IPS-20b (cell line): ENCODE data around the gene ADORA1.

ENCODE experiments used
- H3K27ac ChIP-seq: one replicate; pipeline ENCODE4 v1.5.1; 2013; ENCODE audit warnings: low read length
- H3K27me3 ChIP-seq: 2 replicates; pipeline ENCODE4 v1.6.1; 2013; ENCODE audit warnings: mild to moderate bottlenecking, low read length, inconsistent platforms; ENCODE audit not compliant: insufficient read depth
- H3K36me3 ChIP-seq: 2 replicates; pipeline ENCODE4 v1.6.1; 2013; ENCODE audit warnings: low read depth, mild to moderate bottlenecking, inconsistent platforms, low read length, moderate library complexity; ENCODE audit not compliant: insufficient read depth
- H3K4me1 ChIP-seq: 2 replicates; pipeline ENCODE4 v1.6.1; 2013; ENCODE audit warnings: mild to moderate bottlenecking, control low read depth, inconsistent platforms, low read length, moderate library complexity; ENCODE audit not compliant: insufficient read depth
- H3K4me3 ChIP-seq: 2 replicates; pipeline ENCODE4 v1.5.1; 2013; ENCODE audit warnings: mild to moderate bottlenecking, low read length, inconsistent platforms
- H3K9ac ChIP-seq: 2 replicates; pipeline ENCODE4 v1.6.1; 2013; ENCODE audit warnings: low read depth, mild to moderate bottlenecking, inconsistent platforms, low read length, moderate library complexity
- H3K9me3 ChIP-seq: 2 replicates; pipeline ENCODE4 v1.6.1; 2013; ENCODE audit warnings: mild to moderate bottlenecking, low read depth, low read length, inconsistent platforms; ENCODE audit not compliant: insufficient read depth

Gene ADORA1

DNA sequence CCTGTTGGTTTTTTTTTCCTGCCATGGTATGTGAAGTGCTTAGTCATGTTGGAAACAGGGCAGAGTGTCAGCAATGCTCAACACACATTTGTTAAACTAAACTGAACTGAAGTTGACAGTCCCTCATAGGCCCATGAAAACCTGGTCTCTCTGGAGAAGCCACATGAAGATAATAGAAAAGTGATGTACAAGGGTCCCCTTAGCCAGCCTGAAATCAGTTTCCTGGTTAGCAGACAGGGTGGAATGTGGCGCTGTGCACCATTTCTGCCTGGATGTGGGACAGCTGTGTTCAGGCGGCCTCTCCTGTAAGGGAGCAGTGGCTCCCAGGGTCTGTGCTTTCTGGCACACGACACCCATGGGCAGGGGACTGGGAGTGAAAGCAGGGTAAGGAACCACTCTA lies 68.8 kb downstream of the ADORA1 start:
- no peaks in the 10 kb centered on the region for H3K9me3 ChIP-seq
- H3K9ac ChIP-seq = no peak overlapping the region
- no peaks in the 10 kb centered on the region for H3K27me3 ChIP-seq
- H3K4me1 ChIP-seq = no peaks in the 10 kb centered on the region
- H3K36me3 ChIP-seq = no peaks in the 10 kb centered on the region
- H3K27ac ChIP-seq = no peak overlapping the region
- H3K4me3 ChIP-seq = no peak overlapping the region

DNA sequence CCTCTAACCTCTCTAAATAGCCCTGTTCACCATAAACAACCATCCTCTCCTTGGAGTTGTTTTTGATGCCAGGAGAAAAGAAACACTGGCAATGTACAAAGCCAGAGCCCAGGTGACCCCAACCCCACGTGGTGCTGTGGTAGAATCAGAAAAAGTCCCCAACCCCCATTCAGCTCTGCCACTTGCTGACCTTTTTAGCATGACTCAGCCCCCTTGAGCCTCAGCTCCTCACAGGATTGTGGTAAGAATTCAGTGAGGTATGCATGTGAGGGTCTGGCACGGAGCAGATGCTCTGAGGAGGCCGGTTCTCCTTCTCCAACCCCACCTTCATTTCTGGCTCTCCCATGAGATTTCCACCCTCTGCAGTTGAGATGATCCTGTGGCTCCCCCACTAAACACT lies 70.1 kb downstream of the ADORA1 start:
- H3K27me3 ChIP-seq = no peaks in the 10 kb centered on the region
- H3K27ac ChIP-seq = no peak overlapping the region
- no peak overlapping the region for H3K9ac ChIP-seq
- H3K4me1 ChIP-seq = no peaks in the 10 kb centered on the region
- no peaks in the 10 kb centered on the region for H3K36me3 ChIP-seq
- no peaks in the 10 kb centered on the region for H3K9me3 ChIP-seq
- no peak overlapping the region for H3K4me3 ChIP-seq

DNA sequence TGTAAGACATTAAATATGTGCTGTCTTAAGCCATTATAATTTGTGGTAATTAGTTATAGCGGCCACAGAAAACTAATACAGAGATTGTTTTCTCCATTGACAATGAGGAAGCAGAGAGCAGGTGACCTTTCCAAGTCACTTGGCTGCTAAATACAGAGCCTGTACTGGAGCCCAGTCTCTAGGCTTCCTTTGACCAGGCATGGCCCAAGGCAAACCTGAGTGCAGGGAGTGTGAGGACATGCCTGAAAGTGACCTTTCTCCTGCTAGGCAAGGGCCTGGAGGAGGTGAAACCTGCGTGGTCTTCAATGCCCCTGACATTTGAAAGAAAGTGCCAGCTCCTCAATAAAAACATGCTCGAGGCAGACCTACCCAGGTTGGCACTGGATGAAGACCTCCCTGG lies 71.5 kb downstream of the ADORA1 start:
- no peaks in the 10 kb centered on the region for H3K36me3 ChIP-seq
- H3K4me3 ChIP-seq = no peak overlapping the region
- no peak overlapping the region for H3K27ac ChIP-seq
- H3K9ac ChIP-seq = no peak overlapping the region
- H3K27me3 ChIP-seq = no peaks in the 10 kb centered on the region
- no peaks in the 10 kb centered on the region for H3K4me1 ChIP-seq
- no peaks in the 10 kb centered on the region for H3K9me3 ChIP-seq

DNA sequence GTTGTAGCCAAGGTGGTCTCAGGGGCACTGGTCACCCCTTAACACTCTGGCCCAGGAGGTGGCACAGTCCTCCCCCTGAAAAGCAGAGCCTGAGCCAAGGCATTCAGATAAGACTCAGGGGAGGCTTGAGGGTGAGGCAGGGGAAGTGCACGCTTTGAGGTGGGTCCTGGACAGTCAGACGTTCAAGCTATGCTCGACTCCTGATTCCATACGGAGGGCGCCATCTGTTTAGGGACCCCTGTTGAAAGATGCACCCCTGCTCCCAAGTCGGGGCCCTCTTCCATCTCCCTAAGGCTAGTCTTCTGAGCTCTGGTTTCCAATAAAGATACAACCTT lies 71.9 kb downstream of the ADORA1 start:
- H3K27me3 ChIP-seq = no peaks in the 10 kb centered on the region
- no peaks in the 10 kb centered on the region for H3K9me3 ChIP-seq
- no peak overlapping the region for H3K9ac ChIP-seq
- no peak overlapping the region for H3K27ac ChIP-seq
- H3K36me3 ChIP-seq = no peaks in the 10 kb centered on the region
- H3K4me1 ChIP-seq = no peaks in the 10 kb centered on the region
- H3K4me3 ChIP-seq = no peak overlapping the region

DNA sequence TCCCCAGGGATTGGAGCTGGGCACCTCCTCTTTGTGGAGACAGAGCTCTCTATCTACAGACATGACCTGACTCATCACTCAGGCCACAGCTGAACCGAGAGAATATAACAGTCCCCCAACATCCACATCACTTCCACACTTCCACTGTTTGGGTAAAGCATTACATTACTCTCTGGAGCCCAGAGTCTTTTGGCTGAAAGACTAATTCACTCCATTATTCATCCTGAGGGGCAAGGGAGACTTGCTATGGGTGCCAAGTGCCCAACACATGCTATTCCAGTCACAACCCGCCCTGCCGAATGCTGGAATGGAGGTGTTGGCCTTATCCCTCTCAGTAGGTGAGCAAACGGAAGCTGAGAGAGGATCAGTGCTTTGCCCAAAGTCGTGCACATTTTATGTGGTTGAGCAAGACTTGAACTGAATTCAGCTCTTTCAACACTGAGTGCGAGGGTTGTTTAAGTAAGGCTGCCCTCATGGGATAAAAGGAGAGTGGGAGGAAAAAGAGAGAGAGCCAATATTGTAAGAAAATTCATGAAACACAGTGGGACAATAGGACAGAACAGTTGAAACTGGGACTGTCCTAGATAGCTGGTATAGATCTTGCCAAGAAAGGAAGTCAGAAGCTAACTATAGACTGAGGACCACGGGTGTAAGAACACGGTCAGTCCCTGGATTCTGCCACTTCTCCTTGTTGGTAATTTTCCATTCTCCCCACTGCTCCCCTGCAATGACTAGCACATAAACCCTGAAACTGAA lies 72.5 kb downstream of the ADORA1 start:
- H3K27ac ChIP-seq = no peak overlapping the region
- H3K9ac ChIP-seq = no peak overlapping the region
- H3K4me3 ChIP-seq = no peak overlapping the region

DNA sequence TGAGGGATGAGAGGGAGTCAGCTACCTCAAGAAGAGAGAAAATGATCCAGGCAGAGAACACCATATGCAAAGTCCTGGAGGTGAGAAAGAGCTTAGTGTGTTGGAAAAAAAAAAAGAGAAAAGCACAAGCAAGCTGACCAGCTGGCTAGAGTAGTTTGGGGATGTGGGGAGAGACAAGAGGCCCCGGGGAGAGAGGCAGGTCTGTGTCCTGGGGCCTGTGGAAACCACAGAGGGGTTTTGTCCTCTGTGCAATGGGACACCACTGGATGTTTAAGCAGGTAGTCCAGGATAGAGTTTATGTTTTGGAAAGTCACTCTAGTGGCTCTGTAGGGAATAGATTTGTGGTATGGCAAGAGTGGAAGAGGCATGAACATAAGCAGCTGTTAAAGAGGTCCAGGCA lies 73.4 kb downstream of the ADORA1 start:
- Histone ChIP-seq H3K4me1 (no peaks in the 10 kb centered on the region), H3K27me3 (no peaks in the 10 kb centered on the region), H3K36me3 (no peaks in the 10 kb centered on the region), H3K9me3 (no peaks in the 10 kb centered on the region), H3K27ac (no peak overlapping the region), H3K4me3 (no peak overlapping the region), H3K9ac (no peak overlapping the region)

More for the DNA sequence above, 72.5 kb downstream of the ADORA1 start:
- Histone ChIP-seq H3K27me3 (no peaks in the 10 kb centered on the region), H3K36me3 (no peaks in the 10 kb centered on the region), H3K4me1 (no peaks in the 10 kb centered on the region), H3K9me3 (no peaks in the 10 kb centered on the region)

DNA sequence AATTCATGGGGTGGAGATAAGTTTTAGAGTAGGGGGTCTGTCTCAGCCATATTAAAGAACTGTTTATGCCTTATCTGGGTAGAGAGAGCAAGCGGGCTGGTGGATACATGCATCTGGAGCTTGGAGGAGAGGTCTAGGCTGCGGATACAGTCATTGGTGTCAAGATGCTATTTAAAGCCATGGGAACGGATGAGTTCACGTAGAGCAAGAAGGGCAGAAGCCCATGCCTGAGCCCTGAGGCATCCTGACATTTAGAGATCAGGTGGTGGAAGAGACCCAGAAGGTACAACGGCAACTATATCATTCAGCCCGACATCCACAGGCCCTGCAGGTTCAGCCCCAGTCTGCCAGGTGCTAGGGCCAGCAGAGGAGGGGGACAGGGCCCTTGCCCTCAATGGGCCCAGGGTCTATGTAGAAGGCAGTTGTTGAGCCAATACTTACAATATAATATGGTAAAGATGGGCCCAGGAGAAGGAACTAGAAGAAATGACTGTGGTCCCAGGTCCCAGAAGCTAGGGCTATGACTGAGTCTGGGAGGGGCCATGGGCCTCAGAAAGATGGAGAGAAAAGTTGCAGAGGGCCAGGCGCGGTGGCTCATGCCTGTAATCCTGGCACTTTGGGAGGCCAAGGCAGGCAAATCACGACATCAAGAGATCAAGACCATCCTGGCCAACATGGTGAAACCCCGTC lies 74.1 kb downstream of the ADORA1 start:
- Histone ChIP-seq H3K9ac (no peak overlapping the region), H3K4me1 (no peaks in the 10 kb centered on the region), H3K9me3 (no peaks in the 10 kb centered on the region), H3K36me3 (no peaks in the 10 kb centered on the region), H3K27me3 (no peaks in the 10 kb centered on the region), H3K27ac (no peak overlapping the region), H3K4me3 (no peak overlapping the region)

DNA sequence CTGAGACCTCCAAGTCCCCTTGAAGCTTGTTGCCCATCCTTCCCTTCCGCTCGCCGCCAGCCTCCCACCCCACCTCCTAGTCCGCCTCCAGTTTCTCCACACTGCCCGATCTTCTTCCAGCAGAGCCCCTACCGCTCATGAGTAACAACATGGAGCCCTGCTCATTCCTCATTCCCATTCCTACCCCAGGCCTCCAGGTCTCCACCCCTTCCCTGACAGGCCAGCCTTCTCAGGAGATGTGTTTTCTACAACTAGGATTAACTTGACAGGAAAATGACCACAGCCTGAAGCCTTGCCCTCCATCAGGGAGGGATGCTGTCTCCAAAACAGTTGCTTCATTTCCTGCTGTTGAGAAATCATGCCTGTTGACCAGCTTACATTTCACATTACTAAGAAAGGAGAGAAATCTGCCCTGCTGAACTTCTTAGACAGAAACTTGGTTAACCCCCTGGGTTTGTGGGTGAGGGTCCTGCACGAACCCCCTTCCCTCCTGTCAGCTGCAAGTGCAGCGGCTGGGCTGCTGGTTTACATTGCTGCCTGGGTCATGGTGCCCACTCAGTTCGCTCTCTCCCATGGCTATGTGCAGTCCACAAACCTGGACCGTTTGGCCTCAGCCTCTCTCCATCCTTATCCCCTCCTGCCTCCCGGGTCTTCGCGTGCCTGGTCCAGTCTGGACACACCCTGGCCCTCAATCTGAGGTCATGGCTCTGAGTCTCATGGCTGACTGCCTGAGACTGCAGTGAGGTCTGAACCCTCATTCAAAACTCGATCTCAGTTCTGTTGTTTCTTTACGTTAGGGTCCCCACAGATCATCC lies 75.1 kb downstream of the ADORA1 start:
- Histone ChIP-seq H3K9ac (no peak overlapping the region), H3K36me3 (no peaks in the 10 kb centered on the region), H3K4me1 (no peaks in the 10 kb centered on the region), H3K9me3 (no peaks in the 10 kb centered on the region), H3K27me3 (no peaks in the 10 kb centered on the region), H3K27ac (no peak overlapping the region), H3K4me3 (no peak overlapping the region)

DNA sequence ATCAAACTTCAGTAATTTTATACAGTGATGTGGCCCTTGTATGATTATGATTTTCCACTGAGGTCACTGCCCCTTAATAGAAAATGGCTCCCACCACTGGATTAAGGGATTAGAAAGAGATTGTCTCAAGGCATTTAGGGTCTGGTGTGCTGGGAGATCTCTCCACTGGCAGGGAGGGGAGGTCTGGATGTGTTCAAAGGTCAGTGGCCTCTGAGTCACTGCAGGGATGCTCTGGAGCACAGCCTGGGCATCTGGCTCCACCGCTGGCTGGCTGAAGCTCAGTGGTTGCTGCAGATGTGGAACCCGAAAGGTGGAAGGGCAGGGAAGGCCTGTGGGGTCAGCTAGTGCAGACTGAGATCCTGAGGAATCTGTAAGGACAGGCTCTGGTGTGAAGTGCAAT lies 77.2 kb downstream of the ADORA1 start:
- Histone ChIP-seq H3K36me3 (no peaks in the 10 kb centered on the region), H3K9ac (no peak overlapping the region), H3K9me3 (no peaks in the 10 kb centered on the region), H3K4me3 (no peak overlapping the region), H3K4me1 (no peaks in the 10 kb centered on the region), H3K27me3 (no peaks in the 10 kb centered on the region), H3K27ac (no peak overlapping the region)

DNA sequence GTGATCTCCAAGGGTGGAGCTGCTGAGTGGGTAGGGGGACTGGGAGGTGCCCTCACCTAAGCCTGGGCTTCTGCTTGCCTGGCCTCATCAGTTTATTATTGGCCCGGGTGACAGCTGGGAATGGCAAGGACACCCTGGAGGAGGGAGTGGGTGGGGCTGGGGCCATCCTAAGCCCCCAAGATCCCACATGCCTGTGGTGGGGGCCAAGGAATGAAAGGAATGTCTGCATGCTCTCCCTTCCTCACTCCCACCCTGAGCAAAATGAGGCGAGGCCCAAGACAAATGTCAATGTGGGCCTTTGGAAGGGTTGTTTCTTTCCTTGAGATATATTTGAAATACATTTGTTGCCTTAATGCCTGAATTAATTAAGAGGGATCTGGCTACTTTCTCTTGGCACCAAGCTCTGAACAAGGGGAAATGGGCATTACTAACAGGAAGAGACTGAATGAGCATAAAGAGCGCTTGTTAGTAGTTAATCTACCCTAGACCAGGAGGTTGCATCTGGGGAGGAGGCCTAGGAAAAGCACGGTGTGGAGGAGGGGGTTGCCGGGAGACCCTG lies 78.7 kb downstream of the ADORA1 start:
- no peaks in the 10 kb centered on the region for H3K27me3 ChIP-seq

DNA sequence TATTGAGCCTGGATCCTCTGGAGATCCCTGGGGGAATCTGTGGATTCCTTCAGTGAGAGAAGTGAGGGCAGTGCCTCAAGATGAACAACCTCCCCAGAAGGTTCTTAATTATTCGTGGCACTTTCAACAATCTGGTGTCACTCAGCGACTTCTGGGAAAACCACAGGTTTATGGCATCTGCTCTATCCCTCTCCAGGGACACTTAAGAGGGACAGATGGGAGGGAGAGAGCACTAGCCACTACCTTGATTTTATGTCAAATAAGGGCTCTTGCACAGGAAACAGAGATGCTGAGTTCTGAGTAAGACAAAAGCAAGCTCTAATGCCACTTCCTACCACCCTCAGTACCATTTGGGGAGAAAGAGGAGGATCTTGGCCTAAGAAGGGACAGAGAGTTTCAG lies 80.2 kb downstream of the ADORA1 start:
- Histone ChIP-seq H3K9ac (no peak overlapping the region), H3K9me3 (no peaks in the 10 kb centered on the region), H3K36me3 (no peaks in the 10 kb centered on the region), H3K27ac (no peak overlapping the region), H3K4me1 (no peaks in the 10 kb centered on the region), H3K27me3 (no peaks in the 10 kb centered on the region), H3K4me3 (no peak overlapping the region)

More for the DNA sequence above, 78.7 kb downstream of the ADORA1 start:
- Histone ChIP-seq H3K4me3 (no peak overlapping the region), H3K27ac (no peak overlapping the region), H3K36me3 (no peaks in the 10 kb centered on the region), H3K9me3 (no peaks in the 10 kb centered on the region), H3K4me1 (no peaks in the 10 kb centered on the region), H3K9ac (no peak overlapping the region)
